ENCODE data around the gene RHOBTB1. TPM values are rescaled to one million over a fixed set of nuclear protein-coding genes. Genes with fewer than 3 reads are reported as not detected.

The RHOBTB1 gene
- total RNA-seq, 2 donors from 2014 or later, result 6.6 to 6.8 TPM

GRCh38 chr10:60825520-60825919 is 118.5 kb downstream of the RHOBTB1 start:
- H3K9ac ChIP-seq (ENCODE audit: extremely low read depth, low read length, poor library complexity, severe bottlenecking), result no peak overlapping the region
- no peaks in the 10 kb centered on the region for H3K36me3 Mint-ChIP-seq (ENCODE audit: low read depth)
- WGBS, 2 experiments (ENCODE audit: insufficient coverage in 1 of 2, insufficient read length in 1 of 2), result 88 to 92% methylated on average over 2 to 4 of the region's 4 CpGs
- TF ChIP-seq CTCF (conservative IDR thresholded peaks at IDR 0.05), result no peak
- H3K4me3 Mint-ChIP-seq, result no peak overlapping the region
- no peaks in the 10 kb centered on the region for H3K9me3 ChIP-seq (ENCODE audit: control insufficient read depth, low read length)
- H3K9me3 Mint-ChIP-seq, result no peaks in the 10 kb centered on the region
- no peak overlapping the region for H3K27ac Mint-ChIP-seq
- H3K4me1 ChIP-seq (ENCODE audit: control insufficient read depth, insufficient read depth, low read length), result peaks cover 3% of the 10 kb centered on the region
- no peaks in the 10 kb centered on the region for H3K27me3 Mint-ChIP-seq (ENCODE audit: insufficient read depth)
- H3K36me3 ChIP-seq (ENCODE audit: control insufficient read depth, insufficient read depth, low read length), result no peaks in the 10 kb centered on the region
- H3K4me3 ChIP-seq (ENCODE audit: low read length), result no peak overlapping the region
- H3K27me3 ChIP-seq (ENCODE audit: control insufficient read depth, insufficient read depth, low read length, poor library complexity, severe bottlenecking), result no peaks in the 10 kb centered on the region
- peaks cover 2% of the 10 kb centered on the region for H3K4me1 Mint-ChIP-seq
- H3K27ac ChIP-seq (ENCODE audit: low read depth, low read length), result no peak overlapping the region
- no peak for DNase-seq

GRCh38 chr10:60823324-60823723 is 120.7 kb downstream of the RHOBTB1 start:
- Histone ChIP-seq H3K4me1 (ENCODE audit: control insufficient read depth, insufficient read depth, low read length) (peaks cover 3% of the 10 kb centered on the region), H3K36me3 (ENCODE audit: control insufficient read depth, insufficient read depth, low read length) (no peaks in the 10 kb centered on the region), H3K9ac (ENCODE audit: extremely low read depth, low read length, poor library complexity, severe bottlenecking) (no peak overlapping the region), H3K27me3 (ENCODE audit: control insufficient read depth, insufficient read depth, low read length, poor library complexity, severe bottlenecking) (no peaks in the 10 kb centered on the region), H3K27ac (ENCODE audit: low read depth, low read length) (peak overlapping the region; percentile 31), H3K9me3 (ENCODE audit: control insufficient read depth, low read length) (no peaks in the 10 kb centered on the region), H3K4me3 (ENCODE audit: low read length) (no peak overlapping the region)
- H3K4me3 Mint-ChIP-seq, result no peak overlapping the region
- peaks cover 7% of the 10 kb centered on the region for H3K4me1 Mint-ChIP-seq
- H3K27ac Mint-ChIP-seq, result no peak overlapping the region
- TF ChIP-seq CTCF (conservative IDR thresholded peaks at IDR 0.05), result no peak
- H3K9me3 Mint-ChIP-seq, result no peaks in the 10 kb centered on the region
- H3K27me3 Mint-ChIP-seq (ENCODE audit: insufficient read depth), result no peaks in the 10 kb centered on the region
- H3K36me3 Mint-ChIP-seq (ENCODE audit: low read depth), result no peaks in the 10 kb centered on the region
- DNase-seq, result no peak
- 100% methylated on average over 1 of the region's 1 CpG; no CpG with 5 or more reads in 1 of the 2 experiments for WGBS, 2 experiments (ENCODE audit: insufficient coverage in 1 of 2, insufficient read length in 1 of 2)

GRCh38 chr10:60822809-60823208 is 121.2 kb downstream of the RHOBTB1 start:
- Mint-ChIP-seq H3K4me3 (no peak overlapping the region), H3K36me3 (ENCODE audit: low read depth) (no peaks in the 10 kb centered on the region), H3K27me3 (ENCODE audit: insufficient read depth) (no peaks in the 10 kb centered on the region), H3K27ac (no peak overlapping the region), H3K9me3 (no peaks in the 10 kb centered on the region), H3K4me1 (peaks cover 5% of the 10 kb centered on the region)
- peaks cover under 1% of the 10 kb centered on the region for H3K4me1 ChIP-seq (ENCODE audit: control insufficient read depth, insufficient read depth, low read length)
- no peak overlapping the region for H3K9ac ChIP-seq (ENCODE audit: extremely low read depth, low read length, poor library complexity, severe bottlenecking)
- no peak for TF ChIP-seq CTCF (conservative IDR thresholded peaks at IDR 0.05)
- H3K27me3 ChIP-seq (ENCODE audit: control insufficient read depth, insufficient read depth, low read length, poor library complexity, severe bottlenecking), result no peaks in the 10 kb centered on the region
- no peak for DNase-seq
- WGBS, 2 experiments (ENCODE audit: insufficient coverage in 1 of 2, insufficient read length in 1 of 2), result 74 to 82% methylated on average over 3 to 4 of the region's 4 CpGs
- peak overlapping the region; percentile 31 for H3K27ac ChIP-seq (ENCODE audit: low read depth, low read length)
- H3K36me3 ChIP-seq (ENCODE audit: control insufficient read depth, insufficient read depth, low read length), result no peaks in the 10 kb centered on the region
- no peaks in the 10 kb centered on the region for H3K9me3 ChIP-seq (ENCODE audit: control insufficient read depth, low read length)
- H3K4me3 ChIP-seq (ENCODE audit: low read length), result no peak overlapping the region

All from endodermal cell (in vitro differentiated cells).